Measurements from ENCODE around the gene DHCR7.

Gene DHCR7

GRCh38 chr11:71444811-71445210 is 3.4 kb downstream of the DHCR7 start:
- Histone ChIP-seq H3K4me1 (ENCODE audit: control insufficient read depth, low read length) (peaks cover 26% of the 10 kb centered on the region), H3F3A (ENCODE audit: control insufficient read depth, insufficient read depth) (peaks cover 1% of the 10 kb centered on the region; the same call in 1 of the 2 replicates), H4K20me1 (ENCODE audit: control insufficient read depth, insufficient read depth, low read depth, low read length) (0 out of 2 replicates have a peak, but pooled peaks cover 3% of the 10 kb centered on the region), H3K79me2 (ENCODE audit: control insufficient read depth, low read length) (peaks cover 50% of the 10 kb centered on the region), H3K27me3 (ENCODE audit: control insufficient read depth, low read length) (no peaks in the 10 kb centered on the region), H3K4me3 (ENCODE audit: low read length) (no peak overlapping the region), H3K9me2 (replicated peaks; ENCODE audit: control insufficient read depth, low read length) (no peaks in the 10 kb centered on the region), H3K27ac (ENCODE audit: low read depth, low read length) (no peak overlapping the region), H3K4me2 (ENCODE audit: low read length) (no peak overlapping the region), H3K36me3 (ENCODE audit: control insufficient read depth, low read length) (peaks cover 85% of the 10 kb centered on the region), H3K9me3 (ENCODE audit: control insufficient read depth, insufficient read depth, low read length) (peaks cover 5% of the 10 kb centered on the region; the same call in 1 of the 2 replicates)
- TF ChIP-seq EZH2phosphoT487 (IDR thresholded peaks at IDR 0.05; ENCODE audit: borderline replicate concordance, low read length), result no peak
- TF ChIP-seq, protein P1, sequence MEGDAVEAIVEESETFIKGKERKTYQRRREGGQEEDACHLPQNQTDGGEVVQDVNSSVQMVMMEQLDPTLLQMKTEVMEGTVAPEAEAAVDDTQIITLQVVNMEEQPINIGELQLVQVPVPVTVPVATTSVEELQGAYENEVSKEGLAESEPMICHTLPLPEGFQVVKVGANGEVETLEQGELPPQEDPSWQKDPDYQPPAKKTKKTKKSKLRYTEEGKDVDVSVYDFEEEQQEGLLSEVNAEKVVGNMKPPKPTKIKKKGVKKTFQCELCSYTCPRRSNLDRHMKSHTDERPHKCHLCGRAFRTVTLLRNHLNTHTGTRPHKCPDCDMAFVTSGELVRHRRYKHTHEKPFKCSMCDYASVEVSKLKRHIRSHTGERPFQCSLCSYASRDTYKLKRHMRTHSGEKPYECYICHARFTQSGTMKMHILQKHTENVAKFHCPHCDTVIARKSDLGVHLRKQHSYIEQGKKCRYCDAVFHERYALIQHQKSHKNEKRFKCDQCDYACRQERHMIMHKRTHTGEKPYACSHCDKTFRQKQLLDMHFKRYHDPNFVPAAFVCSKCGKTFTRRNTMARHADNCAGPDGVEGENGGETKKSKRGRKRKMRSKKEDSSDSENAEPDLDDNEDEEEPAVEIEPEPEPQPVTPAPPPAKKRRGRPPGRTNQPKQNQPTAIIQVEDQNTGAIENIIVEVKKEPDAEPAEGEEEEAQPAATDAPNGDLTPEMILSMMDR (IDR thresholded peaks at IDR 0.05; ENCODE audit: low read depth, low read length, poor library complexity, severe bottlenecking), result no peak

DNA sequence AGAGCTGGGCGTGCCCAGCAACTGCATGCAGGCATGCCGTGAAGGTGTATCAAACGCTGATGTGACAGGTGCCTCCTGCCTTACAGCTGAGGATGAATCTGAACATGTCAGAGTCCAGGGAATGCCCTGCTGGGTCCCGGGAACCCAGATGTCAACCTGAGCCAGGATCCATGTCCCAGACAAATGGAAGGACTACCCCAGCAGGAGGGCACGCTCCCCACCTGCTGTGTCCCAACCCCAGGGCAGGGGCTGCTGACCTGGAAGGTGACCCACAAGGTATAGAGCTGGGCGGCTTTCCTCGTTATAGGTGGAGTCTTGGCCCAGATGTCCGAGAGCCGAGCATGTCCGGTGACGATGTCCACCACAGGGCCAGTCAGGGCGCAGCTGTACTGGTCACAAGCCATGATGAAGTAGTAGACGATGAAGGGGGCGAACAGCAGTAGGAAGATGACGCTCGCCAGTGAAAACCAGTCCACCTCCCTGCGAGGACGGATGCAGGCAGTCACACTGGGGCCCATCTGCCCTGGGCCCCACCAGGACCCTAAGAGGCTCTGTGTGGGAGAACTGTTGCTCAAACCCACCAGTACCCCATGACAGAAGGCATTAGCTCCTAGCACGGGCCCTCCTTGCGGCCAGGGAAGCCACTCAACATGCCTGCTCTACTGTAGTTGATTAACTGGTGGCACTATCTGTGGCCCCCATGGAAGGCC is 4.3 kb downstream of the DHCR7 start:
- H3K9me2 ChIP-seq (replicated peaks; ENCODE audit: control insufficient read depth, low read length), result no peaks in the 10 kb centered on the region
- peaks cover 5% of the 10 kb centered on the region; the same call in 1 of the 2 replicates for H3K9me3 ChIP-seq (ENCODE audit: control insufficient read depth, insufficient read depth, low read length)
- no peak overlapping the region for H3K27ac ChIP-seq (ENCODE audit: low read depth, low read length)
- TF ChIP-seq, protein P1 (IDR thresholded peaks at IDR 0.05; ENCODE audit: low read depth, low read length, poor library complexity, severe bottlenecking), result no peak
- TF ChIP-seq EZH2phosphoT487 (IDR thresholded peaks at IDR 0.05; ENCODE audit: borderline replicate concordance, low read length), result no peak
- no peak overlapping the region for H3K4me3 ChIP-seq (ENCODE audit: low read length)
- no peak overlapping the region for H3K4me2 ChIP-seq (ENCODE audit: low read length)
- no peaks in the 10 kb centered on the region for H3K27me3 ChIP-seq (ENCODE audit: control insufficient read depth, low read length)
- H3F3A ChIP-seq (ENCODE audit: control insufficient read depth, insufficient read depth), result no peaks in the 10 kb centered on the region
- H3K79me2 ChIP-seq (ENCODE audit: control insufficient read depth, low read length), result peaks cover 41% of the 10 kb centered on the region
- peaks cover 92% of the 10 kb centered on the region for H3K36me3 ChIP-seq (ENCODE audit: control insufficient read depth, low read length)
- H3K4me1 ChIP-seq (ENCODE audit: control insufficient read depth, low read length), result peaks cover 19% of the 10 kb centered on the region
- 0 out of 2 replicates have a peak, but pooled peaks cover 3% of the 10 kb centered on the region for H4K20me1 ChIP-seq (ENCODE audit: control insufficient read depth, insufficient read depth, low read depth, low read length)

DNA sequence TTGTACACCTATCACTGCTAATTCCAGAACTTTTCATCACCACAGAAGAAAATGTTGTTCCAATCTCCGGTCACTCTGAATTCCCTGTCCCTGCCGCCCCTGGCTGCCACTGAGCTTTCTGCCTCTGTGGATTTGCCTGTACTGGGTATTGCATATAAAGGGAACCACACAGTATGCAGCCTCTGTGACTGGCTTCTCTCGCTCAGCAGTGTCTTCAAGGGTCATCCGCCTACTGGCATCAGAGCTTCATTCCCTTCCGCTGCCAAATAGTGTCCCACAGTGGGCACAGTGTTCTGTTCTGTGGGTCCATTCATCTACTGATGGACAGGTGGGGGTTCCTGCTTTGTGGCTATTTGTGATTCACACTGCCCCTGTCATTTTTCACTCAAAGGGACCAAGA is 5.3 kb downstream of the DHCR7 start:
- peaks cover 5% of the 10 kb centered on the region; the same call in 1 of the 2 replicates for H3K9me3 ChIP-seq (ENCODE audit: control insufficient read depth, insufficient read depth, low read length)
- TF ChIP-seq, protein P1 (IDR thresholded peaks at IDR 0.05; ENCODE audit: low read depth, low read length, poor library complexity, severe bottlenecking), result no peak
- TF ChIP-seq EZH2phosphoT487 (IDR thresholded peaks at IDR 0.05; ENCODE audit: borderline replicate concordance, low read length), result no peak
- no peaks in the 10 kb centered on the region for H3K27me3 ChIP-seq (ENCODE audit: control insufficient read depth, low read length)
- peaks cover 96% of the 10 kb centered on the region for H3K36me3 ChIP-seq (ENCODE audit: control insufficient read depth, low read length)
- no peaks in the 10 kb centered on the region for H3F3A ChIP-seq (ENCODE audit: control insufficient read depth, insufficient read depth)
- H3K4me2 ChIP-seq (ENCODE audit: low read length), result no peak overlapping the region
- H4K20me1 ChIP-seq (ENCODE audit: control insufficient read depth, insufficient read depth, low read depth, low read length), result 0 out of 2 replicates have a peak, but pooled peaks cover 3% of the 10 kb centered on the region
- H3K27ac ChIP-seq (ENCODE audit: low read depth, low read length), result no peak overlapping the region
- no peak overlapping the region for H3K4me3 ChIP-seq (ENCODE audit: low read length)
- no peaks in the 10 kb centered on the region for H3K9me2 ChIP-seq (replicated peaks; ENCODE audit: control insufficient read depth, low read length)
- peaks cover 19% of the 10 kb centered on the region for H3K4me1 ChIP-seq (ENCODE audit: control insufficient read depth, low read length)
- peaks cover 33% of the 10 kb centered on the region for H3K79me2 ChIP-seq (ENCODE audit: control insufficient read depth, low read length)
